ENCODE data around the gene RNF7.

DNA sequence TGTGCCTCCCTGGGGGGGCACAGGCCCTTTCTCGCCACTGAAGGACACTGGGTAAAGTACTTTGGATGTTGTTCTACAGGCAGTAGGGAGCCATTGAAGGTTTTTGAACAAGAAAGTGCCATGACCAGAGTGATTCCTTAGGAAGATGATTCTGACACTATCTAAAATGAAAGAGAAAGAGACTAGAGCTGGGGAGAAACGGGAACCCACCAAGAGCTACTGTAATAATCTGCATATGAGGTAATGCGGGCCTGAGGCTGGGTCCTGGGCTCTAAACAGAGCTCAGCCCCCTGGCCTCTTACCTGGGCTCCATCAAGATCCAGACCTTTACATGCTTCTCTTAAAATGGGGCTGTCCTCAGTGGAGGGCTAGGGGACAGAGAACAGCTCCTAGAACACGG is 50.1 kb downstream of the RNF7 start:
- TF ChIP-seq, protein P1, sequence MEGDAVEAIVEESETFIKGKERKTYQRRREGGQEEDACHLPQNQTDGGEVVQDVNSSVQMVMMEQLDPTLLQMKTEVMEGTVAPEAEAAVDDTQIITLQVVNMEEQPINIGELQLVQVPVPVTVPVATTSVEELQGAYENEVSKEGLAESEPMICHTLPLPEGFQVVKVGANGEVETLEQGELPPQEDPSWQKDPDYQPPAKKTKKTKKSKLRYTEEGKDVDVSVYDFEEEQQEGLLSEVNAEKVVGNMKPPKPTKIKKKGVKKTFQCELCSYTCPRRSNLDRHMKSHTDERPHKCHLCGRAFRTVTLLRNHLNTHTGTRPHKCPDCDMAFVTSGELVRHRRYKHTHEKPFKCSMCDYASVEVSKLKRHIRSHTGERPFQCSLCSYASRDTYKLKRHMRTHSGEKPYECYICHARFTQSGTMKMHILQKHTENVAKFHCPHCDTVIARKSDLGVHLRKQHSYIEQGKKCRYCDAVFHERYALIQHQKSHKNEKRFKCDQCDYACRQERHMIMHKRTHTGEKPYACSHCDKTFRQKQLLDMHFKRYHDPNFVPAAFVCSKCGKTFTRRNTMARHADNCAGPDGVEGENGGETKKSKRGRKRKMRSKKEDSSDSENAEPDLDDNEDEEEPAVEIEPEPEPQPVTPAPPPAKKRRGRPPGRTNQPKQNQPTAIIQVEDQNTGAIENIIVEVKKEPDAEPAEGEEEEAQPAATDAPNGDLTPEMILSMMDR (IDR thresholded peaks at IDR 0.05; ENCODE audit: low read depth, low read length, missing input control): no peak
- TF ChIP-seq GABPA (IDR thresholded peaks at IDR 0.05 in 1 of 2, conservative IDR thresholded peaks at IDR 0.05 in 1 of 2): no peak
- TF ChIP-seq TAF1 (conservative IDR thresholded peaks at IDR 0.05): no peak
- TF ChIP-seq, protein P2, sequence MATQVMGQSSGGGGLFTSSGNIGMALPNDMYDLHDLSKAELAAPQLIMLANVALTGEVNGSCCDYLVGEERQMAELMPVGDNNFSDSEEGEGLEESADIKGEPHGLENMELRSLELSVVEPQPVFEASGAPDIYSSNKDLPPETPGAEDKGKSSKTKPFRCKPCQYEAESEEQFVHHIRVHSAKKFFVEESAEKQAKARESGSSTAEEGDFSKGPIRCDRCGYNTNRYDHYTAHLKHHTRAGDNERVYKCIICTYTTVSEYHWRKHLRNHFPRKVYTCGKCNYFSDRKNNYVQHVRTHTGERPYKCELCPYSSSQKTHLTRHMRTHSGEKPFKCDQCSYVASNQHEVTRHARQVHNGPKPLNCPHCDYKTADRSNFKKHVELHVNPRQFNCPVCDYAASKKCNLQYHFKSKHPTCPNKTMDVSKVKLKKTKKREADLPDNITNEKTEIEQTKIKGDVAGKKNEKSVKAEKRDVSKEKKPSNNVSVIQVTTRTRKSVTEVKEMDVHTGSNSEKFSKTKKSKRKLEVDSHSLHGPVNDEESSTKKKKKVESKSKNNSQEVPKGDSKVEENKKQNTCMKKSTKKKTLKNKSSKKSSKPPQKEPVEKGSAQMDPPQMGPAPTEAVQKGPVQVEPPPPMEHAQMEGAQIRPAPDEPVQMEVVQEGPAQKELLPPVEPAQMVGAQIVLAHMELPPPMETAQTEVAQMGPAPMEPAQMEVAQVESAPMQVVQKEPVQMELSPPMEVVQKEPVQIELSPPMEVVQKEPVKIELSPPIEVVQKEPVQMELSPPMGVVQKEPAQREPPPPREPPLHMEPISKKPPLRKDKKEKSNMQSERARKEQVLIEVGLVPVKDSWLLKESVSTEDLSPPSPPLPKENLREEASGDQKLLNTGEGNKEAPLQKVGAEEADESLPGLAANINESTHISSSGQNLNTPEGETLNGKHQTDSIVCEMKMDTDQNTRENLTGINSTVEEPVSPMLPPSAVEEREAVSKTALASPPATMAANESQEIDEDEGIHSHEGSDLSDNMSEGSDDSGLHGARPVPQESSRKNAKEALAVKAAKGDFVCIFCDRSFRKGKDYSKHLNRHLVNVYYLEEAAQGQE (IDR thresholded peaks at IDR 0.05): no peak
